Measurements from ENCODE around the gene LARP1B.
"Not testable (repeated sequence)": the region's sequence is repeated elsewhere in the genome, so short reads cannot be mapped to it uniquely, and the experiment has no call there.

The LARP1B gene

DNA sequence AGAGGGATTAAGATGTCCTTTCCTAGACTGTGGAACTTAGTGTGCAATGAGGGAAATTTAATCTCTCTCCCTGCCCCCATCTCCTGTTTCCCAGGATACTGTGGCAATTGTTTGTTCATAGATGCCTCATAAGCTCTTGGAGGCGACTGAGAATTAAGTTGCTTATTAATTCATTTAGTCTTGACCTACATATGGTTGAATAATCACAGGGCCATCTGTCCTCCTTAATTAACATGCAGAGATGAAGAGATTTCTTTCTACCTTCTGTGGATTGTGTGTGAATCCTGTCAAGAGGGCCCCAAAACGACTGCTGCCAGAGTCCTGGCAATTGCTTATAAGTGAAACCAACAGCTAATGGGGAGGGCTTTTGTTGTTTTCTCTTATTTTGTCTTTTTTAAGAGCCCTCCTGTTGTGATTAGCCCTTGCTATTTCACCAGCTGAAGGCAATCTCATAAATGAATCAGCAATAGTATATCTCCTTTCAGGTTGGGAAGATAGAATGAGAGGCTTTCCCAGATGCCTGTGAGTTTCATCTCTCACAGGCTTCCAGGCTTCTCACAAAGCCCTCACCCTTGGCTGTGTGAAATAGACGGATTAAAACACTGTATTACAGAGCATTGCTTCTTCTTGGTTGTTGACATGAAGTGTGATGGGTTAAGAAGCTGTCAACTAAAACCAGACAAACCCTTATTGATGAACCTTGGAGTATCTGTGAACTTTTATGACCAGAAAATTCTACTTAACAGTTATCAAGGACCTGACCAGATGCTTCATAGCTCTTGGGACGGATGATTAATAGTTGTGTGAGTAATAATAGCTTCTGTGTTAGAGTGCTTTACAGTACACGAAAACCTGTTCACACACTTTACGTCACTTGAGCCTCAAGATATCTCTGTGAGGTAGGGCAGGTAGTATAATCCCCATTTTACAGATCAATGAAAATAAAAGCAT is 168.0 kb downstream of the LARP1B start:
- no peak for DNase-seq

DNA sequence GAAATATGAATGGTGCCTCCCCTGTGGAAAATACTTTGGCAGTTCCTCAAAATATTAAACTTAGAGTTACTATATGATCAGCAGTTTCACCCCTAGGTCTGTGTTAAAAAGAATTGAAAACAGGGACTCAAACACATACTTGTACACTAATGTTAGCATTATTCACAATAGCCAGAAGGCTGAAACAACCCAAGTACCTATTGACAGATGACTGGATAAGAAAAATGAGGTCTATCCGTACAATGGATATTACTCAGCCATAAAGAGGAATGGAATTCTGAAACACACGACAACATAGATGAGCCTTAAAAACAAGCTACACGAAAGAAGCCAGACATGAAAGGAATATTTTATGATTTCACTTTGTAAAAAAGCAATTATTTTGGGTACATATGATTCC is 171.6 kb downstream of the LARP1B start:
- DNase-seq: no peak

DNA sequence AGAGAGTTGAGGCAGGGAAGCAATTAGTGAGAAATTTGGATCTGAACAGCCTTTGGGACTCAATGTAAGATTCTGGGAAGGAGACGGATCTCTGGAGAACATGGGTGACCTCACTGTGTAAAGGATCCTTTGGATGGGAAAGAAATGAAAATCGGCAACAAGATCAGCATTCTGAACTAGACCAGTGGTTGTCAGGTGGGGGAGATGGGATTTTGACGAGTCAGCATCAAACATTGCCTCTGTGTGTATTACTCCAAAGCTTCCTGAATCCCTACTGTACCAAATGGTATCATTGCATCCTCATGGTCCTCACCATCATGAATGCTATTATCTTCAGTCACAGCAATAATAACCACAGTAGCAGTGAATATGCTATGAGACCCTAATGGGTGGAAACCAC is 173.7 kb downstream of the LARP1B start:
- DNase-seq: no peak

DNA sequence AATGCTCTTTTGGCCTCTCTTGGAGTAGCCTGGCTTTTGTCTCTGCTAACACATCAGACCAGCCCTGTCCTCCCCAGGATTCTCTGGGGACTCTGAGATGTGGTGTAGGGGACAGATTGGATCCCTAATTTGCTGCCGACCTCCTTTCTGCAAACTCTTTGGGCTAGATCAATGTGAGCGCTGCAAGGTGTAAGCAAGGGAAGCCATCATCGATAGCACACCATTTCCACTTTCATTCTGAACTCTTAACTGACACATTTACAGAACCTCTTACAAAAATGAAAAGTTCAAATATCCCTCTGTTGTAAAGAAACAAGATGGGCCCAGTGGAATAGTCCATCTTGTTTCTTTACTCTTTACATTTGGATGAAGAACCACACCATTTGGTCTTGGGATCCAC is 179.9 kb downstream of the LARP1B start:
- DNase-seq: no peak

DNA sequence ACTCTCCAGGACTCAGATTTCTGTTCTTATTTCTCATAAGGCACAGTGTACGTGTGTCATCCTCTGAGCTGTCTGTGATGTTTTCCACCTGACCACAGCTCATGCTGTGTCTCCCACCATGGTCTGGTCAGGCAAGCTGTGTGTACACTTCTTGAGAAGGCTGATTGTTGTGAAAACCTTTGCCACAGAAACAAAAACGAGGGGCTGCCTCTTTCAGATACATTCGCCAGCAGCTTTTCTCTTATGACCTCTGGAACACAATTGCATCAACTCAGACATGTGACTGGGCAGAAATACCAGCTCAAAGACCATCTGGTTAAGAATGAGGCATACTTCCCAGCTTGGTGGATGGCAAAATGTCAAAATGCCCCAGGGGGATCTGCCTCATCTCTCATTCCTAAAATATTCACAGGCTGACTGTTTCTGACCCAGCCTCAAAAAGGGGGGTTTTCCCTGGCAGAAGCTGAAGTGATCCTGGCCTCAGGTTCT is 180.4 kb downstream of the LARP1B start:
- DNase-seq: no peak

DNA sequence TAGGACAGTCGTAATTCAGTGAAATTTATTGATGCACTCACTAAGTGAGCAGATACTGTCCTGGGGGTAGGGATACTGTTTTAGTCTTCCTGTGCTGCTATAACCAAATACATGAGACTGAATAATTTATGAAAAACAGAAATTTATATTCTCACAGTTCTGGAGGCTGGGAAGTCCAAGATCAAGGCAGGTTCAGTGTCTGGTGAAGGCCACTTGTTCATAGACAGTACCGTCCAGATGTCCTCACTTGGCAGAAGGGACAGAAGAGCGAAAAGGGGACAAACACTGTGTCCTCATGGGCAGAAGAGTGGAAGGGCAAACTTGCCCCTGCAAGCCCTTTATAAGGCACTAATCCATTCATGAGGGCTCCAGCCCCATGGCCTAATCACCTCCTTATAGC is 180.9 kb downstream of the LARP1B start:
- DNase-seq: no peak

DNA sequence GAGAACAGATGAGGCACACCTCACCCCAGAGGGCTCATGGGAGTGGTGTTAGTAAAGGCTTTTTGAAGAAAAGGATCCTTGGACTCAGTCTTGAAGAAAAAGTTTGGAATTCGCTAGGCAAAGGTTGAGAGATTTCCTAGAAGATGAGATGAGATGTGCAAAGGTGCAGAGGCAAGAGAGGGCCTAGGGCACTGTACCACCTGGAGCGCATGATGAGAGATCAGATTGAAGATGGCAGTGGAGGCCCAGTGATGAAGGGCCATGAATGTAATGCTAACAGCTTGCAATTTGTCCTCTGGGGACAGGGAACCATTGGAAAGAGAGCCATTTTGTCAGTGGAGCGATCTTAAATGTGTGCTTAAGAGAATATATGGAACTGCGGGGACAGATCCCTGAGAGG is 181.5 kb downstream of the LARP1B start:
- no peak for DNase-seq

DNA sequence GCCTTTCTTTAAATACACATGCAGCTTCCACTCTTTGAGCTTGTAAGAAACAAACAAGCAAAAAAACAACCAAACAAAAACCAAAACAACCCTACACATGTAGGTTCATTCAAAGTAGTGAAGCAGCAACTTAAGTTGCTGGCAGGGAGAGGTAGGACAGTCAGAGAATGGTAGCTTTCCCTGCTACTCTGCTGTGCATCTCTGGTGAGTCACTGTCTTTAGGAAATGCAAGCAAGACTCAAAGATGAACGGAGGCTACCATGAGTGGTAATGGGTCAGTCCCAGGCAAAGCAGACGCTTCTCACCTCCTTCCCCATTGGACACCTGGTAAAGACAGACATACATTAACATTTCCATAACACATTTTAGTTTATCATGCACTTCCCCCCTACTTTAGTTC is 183.3 kb downstream of the LARP1B start:
- no peak for DNase-seq

DNA sequence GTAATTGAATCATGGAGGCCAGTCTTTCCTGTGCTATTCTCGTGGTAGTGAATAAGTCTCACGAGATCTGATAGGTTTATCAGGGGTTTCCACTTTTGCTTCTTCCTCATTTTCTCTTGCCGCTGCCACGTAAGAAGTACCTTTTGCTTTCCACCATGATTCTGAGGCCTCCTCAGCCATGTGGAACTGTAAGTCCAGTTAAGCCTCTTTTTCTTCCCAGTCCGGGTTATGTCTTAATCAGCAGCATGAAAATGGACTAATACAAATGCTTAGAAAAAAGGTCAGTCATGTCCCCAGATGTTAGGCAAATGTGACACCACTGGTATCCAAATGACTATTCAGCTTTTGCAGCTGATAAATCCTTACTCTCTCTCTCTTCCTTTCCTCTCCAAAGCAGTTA is 184.3 kb downstream of the LARP1B start:
- not testable (repeated sequence) for DNase-seq

DNA sequence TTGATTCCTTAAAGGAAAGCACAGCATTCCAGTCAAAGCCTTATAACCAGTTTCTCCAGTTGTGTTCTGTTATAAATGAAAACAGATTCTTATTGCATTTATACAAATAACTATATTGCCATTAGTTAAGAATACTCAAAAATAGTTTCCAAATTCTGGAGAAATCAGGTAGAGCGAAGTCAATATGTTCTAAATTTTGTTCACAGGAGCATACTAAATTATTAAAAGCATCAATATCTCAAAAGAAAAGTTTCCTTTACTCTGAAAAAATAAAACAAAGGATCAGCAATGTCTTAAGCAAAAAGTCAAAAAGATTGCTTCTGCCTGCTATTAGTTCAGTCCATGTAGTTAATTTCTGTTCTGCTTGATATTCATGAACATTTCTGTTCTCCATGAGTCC is 186.8 kb downstream of the LARP1B start:
- DNase-seq: no peak

DNA sequence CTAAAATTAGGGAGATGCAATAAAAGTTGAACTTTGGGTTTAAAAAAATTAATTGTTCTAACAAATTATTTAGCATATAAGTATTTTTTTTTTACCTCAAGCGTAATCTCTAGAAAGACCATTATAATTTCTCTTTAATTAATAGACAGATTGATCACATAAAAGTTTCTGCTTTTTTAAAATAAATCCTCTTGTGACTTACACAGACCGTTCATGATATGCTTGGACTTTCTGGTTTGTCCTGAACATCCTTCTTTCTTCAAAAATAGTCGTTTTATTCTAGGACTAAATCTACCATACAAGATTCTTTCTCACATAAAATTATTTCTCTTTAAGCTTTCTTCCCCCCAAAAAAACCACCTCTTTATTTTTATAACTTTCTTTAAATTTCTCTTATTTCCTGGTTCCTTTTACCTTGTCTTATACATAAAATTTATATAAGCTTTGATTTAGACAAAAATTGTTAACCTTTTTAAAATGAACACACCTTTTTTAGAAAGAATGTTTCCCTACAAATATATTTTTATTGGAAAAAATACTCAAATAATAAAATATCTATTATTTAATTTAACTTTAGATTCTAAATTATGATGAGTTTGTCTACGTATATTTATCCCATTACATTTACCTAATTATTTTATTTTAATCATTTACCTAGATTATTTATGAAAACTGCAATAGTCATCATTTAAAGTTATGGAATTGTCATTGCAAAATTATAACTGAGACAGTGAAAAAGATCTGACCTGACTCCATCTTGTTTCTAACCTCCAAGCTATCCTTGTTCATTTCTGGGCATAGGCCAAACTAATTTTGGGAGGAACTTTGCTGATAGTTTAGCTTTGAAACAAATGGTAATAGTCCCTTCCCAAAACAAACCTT is 188.9 kb downstream of the LARP1B start:
- no peak for DNase-seq

DNA sequence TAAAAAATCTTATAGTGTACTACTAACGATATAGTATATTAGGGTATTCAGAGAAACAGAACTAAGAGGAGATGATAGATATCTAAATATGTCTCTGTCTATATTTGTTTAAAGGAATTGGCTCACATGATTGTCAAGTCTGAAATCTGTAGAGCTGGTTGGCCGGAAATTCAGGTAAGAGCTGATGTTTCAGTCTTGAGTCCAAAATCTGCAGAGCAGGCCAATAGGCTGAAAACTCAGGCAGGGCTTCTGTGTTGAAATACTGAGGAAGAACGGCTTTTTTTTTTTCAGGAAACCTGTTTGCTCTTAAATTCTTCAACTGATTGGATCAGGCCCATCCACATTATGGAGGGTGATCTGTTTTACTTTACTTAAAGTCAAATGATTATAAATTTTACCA is 194.8 kb downstream of the LARP1B start:
- DNase-seq: no peak

DNA sequence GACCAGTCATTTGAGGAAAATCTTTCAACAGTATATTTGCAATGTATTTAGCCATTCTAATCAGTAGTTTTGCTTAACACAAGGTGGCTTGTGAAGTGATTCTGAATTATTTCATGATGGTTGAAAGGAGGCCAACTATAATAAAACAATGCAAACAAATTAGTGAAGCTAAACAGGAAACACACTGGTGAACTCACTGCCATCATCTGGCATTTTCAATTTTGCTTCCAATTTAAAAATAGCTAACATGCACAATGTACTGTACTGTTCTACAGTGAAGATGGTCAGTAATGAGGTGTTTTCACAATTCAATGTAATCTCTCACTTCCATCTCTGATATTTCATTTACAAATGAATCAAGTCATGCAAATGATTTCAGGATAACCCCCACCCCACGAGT is 195.4 kb downstream of the LARP1B start:
- no peak for DNase-seq

DNA sequence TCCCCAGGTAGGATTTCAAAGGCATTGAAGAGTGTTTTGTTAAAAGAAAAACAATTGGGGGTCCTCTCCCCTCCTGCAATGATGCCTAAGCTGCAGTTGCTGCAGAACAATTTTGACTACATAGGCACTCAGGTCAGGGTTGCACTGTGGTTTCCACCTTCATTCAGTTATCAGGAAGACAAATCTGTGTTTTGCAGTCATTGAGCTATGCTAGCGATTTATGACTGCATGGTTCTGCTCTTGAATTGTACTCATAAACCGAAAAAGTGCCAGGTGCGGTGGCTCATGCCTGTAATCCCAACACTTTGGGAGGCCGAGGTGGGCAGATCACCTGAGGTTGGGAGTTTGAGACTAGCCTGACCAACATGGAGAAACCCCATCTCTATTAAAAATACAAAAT is 197.1 kb downstream of the LARP1B start:
- not testable (repeated sequence) for DNase-seq

DNA sequence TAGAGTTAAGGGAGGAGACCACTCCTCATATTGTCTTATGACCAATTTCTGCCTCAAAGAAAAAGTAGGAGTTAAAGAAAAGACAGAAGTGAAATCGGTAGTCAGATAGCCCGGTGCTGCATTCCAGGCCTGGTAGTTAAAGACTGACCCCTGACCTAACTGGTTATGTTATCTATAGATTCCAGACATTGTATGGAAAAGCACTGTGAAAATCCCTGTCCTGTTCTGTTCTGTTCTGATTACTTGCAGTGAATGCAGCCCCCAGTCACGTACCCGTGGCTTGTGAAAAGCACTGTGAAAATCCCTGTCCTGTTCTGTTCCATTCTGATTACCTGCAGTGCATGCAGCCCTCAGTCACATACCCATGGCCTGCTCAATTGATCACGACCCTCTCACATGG is 198.8 kb downstream of the LARP1B start:
- not testable (repeated sequence) for DNase-seq
